Fibroblast of lung (primary cell): ENCODE results near the gene MTARC1.

Experiments used
- EZH2 ChIP-seq: IDR thresholded peaks from 2 replicates; pipeline ENCODE4 v1.5.1; 2012; ENCODE audit warnings: low read length, control low read depth, mild to moderate bottlenecking; ENCODE audit errors: missing control alignments
- TF ChIP-seq, protein P1 (sequence below), 2 donors: IDR thresholded peaks in 1 of 2; conservative IDR thresholded peaks in 1 of 2; 1 replicate in 1 of 2; 2 replicates in 1 of 2; pipeline ENCODE4 v1.5.1; 2011 to 2012; ENCODE audit warnings: low read length in 2 of 2, control low read depth in 1 of 2, inconsistent platforms in 1 of 2, low read depth in 1 of 2, mild to moderate bottlenecking in 1 of 2

DNA sequence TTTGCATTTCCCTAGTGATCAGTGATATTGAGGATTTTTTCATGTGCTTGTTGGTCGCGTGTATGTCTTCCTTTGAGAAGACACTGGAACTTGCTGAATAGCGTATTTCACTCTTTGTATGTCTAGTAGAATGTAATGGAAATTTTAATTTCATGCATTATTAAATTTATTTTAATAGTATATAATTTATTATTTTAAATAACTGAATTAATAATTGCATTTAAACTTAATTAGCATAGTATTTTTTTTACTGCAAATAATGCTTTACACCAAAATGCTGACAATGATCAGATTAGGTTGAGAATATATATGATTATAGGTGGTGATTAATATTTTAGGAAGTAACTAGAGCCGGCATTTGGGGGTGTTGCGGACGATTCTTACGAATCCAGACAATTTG lies 10.5 kb upstream of the MTARC1 start:
- TF ChIP-seq, protein P1, sequence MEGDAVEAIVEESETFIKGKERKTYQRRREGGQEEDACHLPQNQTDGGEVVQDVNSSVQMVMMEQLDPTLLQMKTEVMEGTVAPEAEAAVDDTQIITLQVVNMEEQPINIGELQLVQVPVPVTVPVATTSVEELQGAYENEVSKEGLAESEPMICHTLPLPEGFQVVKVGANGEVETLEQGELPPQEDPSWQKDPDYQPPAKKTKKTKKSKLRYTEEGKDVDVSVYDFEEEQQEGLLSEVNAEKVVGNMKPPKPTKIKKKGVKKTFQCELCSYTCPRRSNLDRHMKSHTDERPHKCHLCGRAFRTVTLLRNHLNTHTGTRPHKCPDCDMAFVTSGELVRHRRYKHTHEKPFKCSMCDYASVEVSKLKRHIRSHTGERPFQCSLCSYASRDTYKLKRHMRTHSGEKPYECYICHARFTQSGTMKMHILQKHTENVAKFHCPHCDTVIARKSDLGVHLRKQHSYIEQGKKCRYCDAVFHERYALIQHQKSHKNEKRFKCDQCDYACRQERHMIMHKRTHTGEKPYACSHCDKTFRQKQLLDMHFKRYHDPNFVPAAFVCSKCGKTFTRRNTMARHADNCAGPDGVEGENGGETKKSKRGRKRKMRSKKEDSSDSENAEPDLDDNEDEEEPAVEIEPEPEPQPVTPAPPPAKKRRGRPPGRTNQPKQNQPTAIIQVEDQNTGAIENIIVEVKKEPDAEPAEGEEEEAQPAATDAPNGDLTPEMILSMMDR (conservative IDR thresholded peaks at IDR 0.05 in 1 of 2, IDR thresholded peaks at IDR 0.05 in 1 of 2; ENCODE audit: low read depth in 1 of 2, low read length in 2 of 2), result no peak
- TF ChIP-seq EZH2, result no peak
